Measurements from ENCODE around the gene ATP8B3. TPM values are rescaled to one million over a fixed set of nuclear protein-coding genes. Genes with fewer than 3 reads are reported as not detected.

The ATP8B3 gene
- total and polyA plus RNA-seq, 2 experiments from 2014 or later = 2.1 to 6.0 TPM

DNA sequence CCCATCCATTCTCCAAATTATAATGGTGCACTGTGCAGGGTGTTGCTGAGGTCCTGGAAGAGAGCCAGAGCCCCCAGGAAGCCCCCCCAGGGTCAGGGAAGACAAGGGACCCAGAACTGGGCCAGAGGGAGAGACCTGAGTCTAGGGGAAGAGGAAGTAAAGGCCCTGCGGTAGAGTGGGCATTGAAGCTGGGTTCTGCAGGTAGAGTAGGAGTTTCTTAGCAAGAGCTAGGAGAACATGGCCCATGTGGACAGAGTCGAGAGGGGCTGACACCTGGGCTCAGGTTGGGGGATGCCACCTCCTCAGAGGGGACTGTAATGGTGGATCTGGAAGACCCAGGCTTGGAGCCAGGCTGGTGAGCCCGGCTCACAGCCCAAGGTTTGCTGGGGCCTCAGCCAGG lies 75.8 kb downstream of the ATP8B3 start:
- Mint-ChIP-seq H3K27ac (no peak overlapping the region), H3K4me3 (no peak overlapping the region), H3K9me3 (peaks cover 7% of the 10 kb centered on the region), H3K4me1 (no peaks in the 10 kb centered on the region), H3K36me3 (ENCODE audit: low read depth) (no peaks in the 10 kb centered on the region), H3K27me3 (ENCODE audit: insufficient read depth, low read depth, poor library complexity) (peaks cover 18% of the 10 kb centered on the region)
- TF ChIP-seq JUNB (IDR thresholded peaks at IDR 0.05; ENCODE audit: unreplicated experiment) (no peak), NANOG (IDR thresholded peaks at IDR 0.05; ENCODE audit: borderline replicate concordance) (no peak), ZNF114 (CRISPR knock-in tag; IDR thresholded peaks at IDR 0.05) (no peak), EZH2phosphoT487 (IDR thresholded peaks at IDR 0.05; ENCODE audit: unreplicated experiment) (no peak), POLR2AphosphoS5 (IDR thresholded peaks at IDR 0.05; ENCODE audit: low read depth) (no peak), ETS1 (IDR thresholded peaks at IDR 0.05) (no peak), CREB1 (CRISPR knock-in tag; IDR thresholded peaks at IDR 0.05; ENCODE audit: low read depth) (no peak), ZNF331 (CRISPR knock-in tag; IDR thresholded peaks at IDR 0.05; ENCODE audit: low read depth) (no peak), ZNF462 (CRISPR knock-in tag; IDR thresholded peaks at IDR 0.05) (no peak), STAT1 (IDR thresholded peaks at IDR 0.05; ENCODE audit: unreplicated experiment) (no peak)
- TF ChIP-seq, protein P1, sequence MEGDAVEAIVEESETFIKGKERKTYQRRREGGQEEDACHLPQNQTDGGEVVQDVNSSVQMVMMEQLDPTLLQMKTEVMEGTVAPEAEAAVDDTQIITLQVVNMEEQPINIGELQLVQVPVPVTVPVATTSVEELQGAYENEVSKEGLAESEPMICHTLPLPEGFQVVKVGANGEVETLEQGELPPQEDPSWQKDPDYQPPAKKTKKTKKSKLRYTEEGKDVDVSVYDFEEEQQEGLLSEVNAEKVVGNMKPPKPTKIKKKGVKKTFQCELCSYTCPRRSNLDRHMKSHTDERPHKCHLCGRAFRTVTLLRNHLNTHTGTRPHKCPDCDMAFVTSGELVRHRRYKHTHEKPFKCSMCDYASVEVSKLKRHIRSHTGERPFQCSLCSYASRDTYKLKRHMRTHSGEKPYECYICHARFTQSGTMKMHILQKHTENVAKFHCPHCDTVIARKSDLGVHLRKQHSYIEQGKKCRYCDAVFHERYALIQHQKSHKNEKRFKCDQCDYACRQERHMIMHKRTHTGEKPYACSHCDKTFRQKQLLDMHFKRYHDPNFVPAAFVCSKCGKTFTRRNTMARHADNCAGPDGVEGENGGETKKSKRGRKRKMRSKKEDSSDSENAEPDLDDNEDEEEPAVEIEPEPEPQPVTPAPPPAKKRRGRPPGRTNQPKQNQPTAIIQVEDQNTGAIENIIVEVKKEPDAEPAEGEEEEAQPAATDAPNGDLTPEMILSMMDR (conservative IDR thresholded peaks at IDR 0.05; ENCODE audit: low read depth in 2 of 2) = no peak
- TF ChIP-seq, protein P2, sequence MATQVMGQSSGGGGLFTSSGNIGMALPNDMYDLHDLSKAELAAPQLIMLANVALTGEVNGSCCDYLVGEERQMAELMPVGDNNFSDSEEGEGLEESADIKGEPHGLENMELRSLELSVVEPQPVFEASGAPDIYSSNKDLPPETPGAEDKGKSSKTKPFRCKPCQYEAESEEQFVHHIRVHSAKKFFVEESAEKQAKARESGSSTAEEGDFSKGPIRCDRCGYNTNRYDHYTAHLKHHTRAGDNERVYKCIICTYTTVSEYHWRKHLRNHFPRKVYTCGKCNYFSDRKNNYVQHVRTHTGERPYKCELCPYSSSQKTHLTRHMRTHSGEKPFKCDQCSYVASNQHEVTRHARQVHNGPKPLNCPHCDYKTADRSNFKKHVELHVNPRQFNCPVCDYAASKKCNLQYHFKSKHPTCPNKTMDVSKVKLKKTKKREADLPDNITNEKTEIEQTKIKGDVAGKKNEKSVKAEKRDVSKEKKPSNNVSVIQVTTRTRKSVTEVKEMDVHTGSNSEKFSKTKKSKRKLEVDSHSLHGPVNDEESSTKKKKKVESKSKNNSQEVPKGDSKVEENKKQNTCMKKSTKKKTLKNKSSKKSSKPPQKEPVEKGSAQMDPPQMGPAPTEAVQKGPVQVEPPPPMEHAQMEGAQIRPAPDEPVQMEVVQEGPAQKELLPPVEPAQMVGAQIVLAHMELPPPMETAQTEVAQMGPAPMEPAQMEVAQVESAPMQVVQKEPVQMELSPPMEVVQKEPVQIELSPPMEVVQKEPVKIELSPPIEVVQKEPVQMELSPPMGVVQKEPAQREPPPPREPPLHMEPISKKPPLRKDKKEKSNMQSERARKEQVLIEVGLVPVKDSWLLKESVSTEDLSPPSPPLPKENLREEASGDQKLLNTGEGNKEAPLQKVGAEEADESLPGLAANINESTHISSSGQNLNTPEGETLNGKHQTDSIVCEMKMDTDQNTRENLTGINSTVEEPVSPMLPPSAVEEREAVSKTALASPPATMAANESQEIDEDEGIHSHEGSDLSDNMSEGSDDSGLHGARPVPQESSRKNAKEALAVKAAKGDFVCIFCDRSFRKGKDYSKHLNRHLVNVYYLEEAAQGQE (IDR thresholded peaks at IDR 0.05; ENCODE audit: unreplicated experiment) = no peak
- no peaks in the 10 kb centered on the region for H3K36me3 ChIP-seq (ENCODE audit: insufficient read depth)
- H3K27me3 ChIP-seq (ENCODE audit: insufficient read depth) = peaks cover 16% of the 10 kb centered on the region; the same call in 1 of the 2 replicates
- H3K9me2 ChIP-seq (ENCODE audit: insufficient read depth) = no peaks in the 10 kb centered on the region
- ATAC-seq (no peak), DNase-seq (ENCODE audit: low spot score) (no peak)
- H3K27ac ChIP-seq (ENCODE audit: low read depth) = no peak overlapping the region
- H4K20me1 ChIP-seq (replicated peaks; ENCODE audit: insufficient read depth) = no peaks in the 10 kb centered on the region
- no peak overlapping the region for H3K4me2 ChIP-seq
- H3F3A ChIP-seq (replicated peaks; ENCODE audit: low read depth) = no peaks in the 10 kb centered on the region
- no peaks in the 10 kb centered on the region for H3K79me2 ChIP-seq (replicated peaks; ENCODE audit: insufficient read depth)
- H3K4me1 ChIP-seq (ENCODE audit: insufficient read depth) = no peaks in the 10 kb centered on the region
- H3K4me3 ChIP-seq = no peak overlapping the region
- no peak overlapping the region for H2AFZ ChIP-seq

Data from GM23338 (cell line).